Upper lobe of right lung (tissue), 1 donor: ENCODE data around the gene RNF157. TPM values are rescaled to one million over a fixed set of nuclear protein-coding genes. Genes with fewer than 3 reads are reported as not detected.
"Not testable (repeated sequence)": the region's sequence is repeated elsewhere in the genome, so short reads cannot be mapped to it uniquely, and the experiment has no call there.

Source experiments
- ATAC-seq: fragments of 200-7000 bp; cut with Tn5 transposase; one replicate; pipeline ENCODE4 v1.9.1; 2020; ENCODE audit warnings: mild to moderate bottlenecking, moderate library complexity
- DNase-seq: peaks from one replicate; pipeline ENCODE4 v3.0.0-alpha.2; 2020
- H3K27ac ChIP-seq: fragments of 200-600 bp; one replicate; pipeline ENCODE4 v1.8.0; 2022
- H3K27me3 ChIP-seq: fragments of 200-600 bp; one replicate; pipeline ENCODE4 v1.8.0; 2022; ENCODE audit warnings: mild to moderate bottlenecking
- H3K36me3 ChIP-seq: fragments of 200-600 bp; one replicate; pipeline ENCODE4 v1.8.0; 2022
- H3K4me1 ChIP-seq: fragments of 200-600 bp; one replicate; pipeline ENCODE4 v1.8.0; 2022
- H3K4me3 ChIP-seq: fragments of 200-600 bp; one replicate; pipeline ENCODE4 v1.8.0; 2022; ENCODE audit warnings: mild to moderate bottlenecking
- H3K9me3 ChIP-seq: fragments of 200-600 bp; one replicate; pipeline ENCODE4 v1.8.0; 2022
- CTCF ChIP-seq: fragments of 200-600 bp; IDR thresholded peaks from one replicate; pipeline ENCODE4 v1.8.0; 2022; ENCODE audit warnings: antibody characterized with exemption
- intact Hi-C: fragments of 100-400 bp; cut with DNase I; formaldehyde crosslinking; loops from one replicate; pipeline ENCODE4 v1.11.0; 2022
- total RNA-seq: library from RNA; stranded (reverse); fragmentation: NEBNext Ultra II Directional; extraction: Animal tissue kit (Norgen Biotek cat#: 25700); gene quantifications from one replicate; pipeline ENCODE4 v1.2.1, GENCODE V29; 2021
- donor health status: DM: no; HTN: yes; CAD: no; lungs with severe emphysema.

Gene RNF157
- total RNA-seq, 1 donor from 2014 or later, result 3.8 TPM

- intact Hi-C loops, result no loop called here
- Histone ChIP-seq H3K9me3 (no peaks in the 10 kb centered on the region), H3K36me3 (no peaks in the 10 kb centered on the region), H3K4me3 (no peak overlapping the region), H3K4me1 (no peaks in the 10 kb centered on the region), H3K27ac (no peak overlapping the region), H3K27me3 (no peaks in the 10 kb centered on the region)
- TF ChIP-seq CTCF, result no peak
- DNase-seq (no peak), ATAC-seq (no peak)
These were observed 20.5 kb downstream of the RNF157 start for GRCh38 chr17:76219670-76220383.

GRCh38 chr17:76217081-76217480 lies 23.2 kb downstream of the RNF157 start:
- TF ChIP-seq CTCF, result no peak
- Histone ChIP-seq H3K4me1 (no peaks in the 10 kb centered on the region), H3K36me3 (no peaks in the 10 kb centered on the region), H3K27ac (no peak overlapping the region), H3K9me3 (no peaks in the 10 kb centered on the region), H3K27me3 (no peaks in the 10 kb centered on the region), H3K4me3 (no peak overlapping the region)
- DNase-seq, result no peak
- intact Hi-C loops, result no loop called here
- ATAC-seq, result no peak

DNA sequence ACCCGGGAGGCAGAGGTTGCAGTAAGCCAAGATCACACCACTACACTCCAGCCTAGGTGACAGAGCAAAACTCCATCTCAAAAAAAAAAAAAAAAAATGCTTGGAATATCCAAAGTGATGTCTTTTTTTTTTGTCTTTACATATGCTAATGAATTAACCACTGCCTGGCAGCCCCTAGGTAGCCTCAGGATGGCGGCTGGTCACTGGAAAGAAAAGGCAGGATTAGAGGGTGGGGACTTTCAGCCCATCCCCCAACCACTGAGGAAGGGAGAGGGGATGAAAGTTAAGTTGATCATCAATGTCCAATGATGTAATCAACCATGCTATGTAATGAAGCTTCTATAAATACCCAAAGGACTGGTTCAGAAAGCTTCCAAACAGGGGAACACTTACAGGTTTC lies 26.8 kb downstream of the RNF157 start:
- H3K36me3 ChIP-seq, result no peaks in the 10 kb centered on the region
- no peak for ATAC-seq
- no peak for DNase-seq
- no peaks in the 10 kb centered on the region for H3K9me3 ChIP-seq
- no peaks in the 10 kb centered on the region for H3K27me3 ChIP-seq
- intact Hi-C loops, result no loop called here
- H3K4me1 ChIP-seq, result no peaks in the 10 kb centered on the region
- no peak overlapping the region for H3K27ac ChIP-seq
- no peak overlapping the region for H3K4me3 ChIP-seq
- TF ChIP-seq CTCF, result no peak

DNA sequence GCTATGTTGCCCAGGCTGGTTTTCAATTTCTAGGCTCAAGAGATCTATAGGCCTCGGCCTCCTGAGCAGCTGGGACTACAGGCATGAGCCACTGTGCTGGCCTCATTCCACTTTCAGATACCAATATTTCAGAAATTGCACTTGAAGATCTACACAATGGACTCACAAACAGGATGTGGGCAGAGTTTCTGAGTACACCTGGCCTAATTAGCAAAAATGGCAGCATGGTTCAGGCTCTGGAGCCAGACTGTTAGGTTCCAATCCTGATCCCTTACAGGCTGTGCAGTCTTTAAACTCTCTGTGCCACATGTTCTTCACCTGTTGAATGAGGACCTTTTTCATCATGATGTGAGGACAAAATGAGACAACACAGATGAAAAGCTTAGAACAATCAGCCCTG lies 32.2 kb downstream of the RNF157 start:
- Histone ChIP-seq H3K36me3 (no peaks in the 10 kb centered on the region), H3K27ac (no peak overlapping the region), H3K9me3 (no peaks in the 10 kb centered on the region), H3K27me3 (no peaks in the 10 kb centered on the region), H3K4me1 (no peaks in the 10 kb centered on the region), H3K4me3 (no peak overlapping the region)
- no peak for TF ChIP-seq CTCF
- DNase-seq, result no peak
- intact Hi-C loops, result no loop called here
- ATAC-seq, result no peak

- Histone ChIP-seq H3K4me3 (no peak overlapping the region), H3K27ac (no peak overlapping the region), H3K36me3 (no peaks in the 10 kb centered on the region), H3K27me3 (no peaks in the 10 kb centered on the region), H3K4me1 (no peaks in the 10 kb centered on the region), H3K9me3 (no peaks in the 10 kb centered on the region)
- ATAC-seq, result no peak
- no peak for DNase-seq
- no peak for TF ChIP-seq CTCF
- intact Hi-C loops, result no loop called here
These were observed 32.8 kb downstream of the RNF157 start for GRCh38 chr17:76207275-76208059.

DNA sequence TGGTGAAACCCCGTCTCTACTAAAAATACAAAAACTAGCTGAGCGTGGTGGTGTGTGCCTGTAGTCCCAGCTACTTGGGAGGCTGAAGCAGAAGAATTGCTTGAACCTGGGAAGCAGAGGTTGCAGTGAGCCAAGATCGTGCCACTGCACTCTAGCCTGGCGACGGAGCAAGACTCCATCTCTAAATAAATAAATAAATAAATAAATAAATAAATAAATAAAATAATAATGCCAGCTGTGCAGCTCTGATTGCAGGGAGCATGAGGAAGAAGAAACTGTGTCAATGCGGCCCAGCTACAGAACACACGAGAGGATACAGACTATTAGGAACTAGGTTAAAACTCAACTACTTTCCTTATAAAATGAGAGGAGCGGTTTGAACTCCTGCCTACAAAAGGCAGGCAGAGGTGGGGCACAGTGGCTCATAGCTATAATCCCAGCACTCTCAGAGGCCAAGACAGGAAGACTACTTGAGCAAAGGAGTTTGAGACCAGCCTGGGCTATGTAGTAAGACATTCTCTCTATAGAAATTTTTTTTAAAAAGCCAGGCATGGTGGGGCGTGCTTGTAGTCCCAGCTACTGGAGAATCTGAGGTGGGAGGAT lies 34.6 kb downstream of the RNF157 start:
- H3K4me3 ChIP-seq, intact Hi-C loops, H3K4me1 ChIP-seq, DNase-seq, ATAC-seq, H3K27me3 ChIP-seq, H3K27ac ChIP-seq, H3K36me3 ChIP-seq, H3K9me3 ChIP-seq: not testable (repeated sequence)
